Stimulated activated naive CD8-positive, alpha-beta T cell treated with anti-CD3 and anti-CD28 coated beads, Interleukin-15, Interleukin-2, amounts not matched to agents 100 U/mL and 50 U/mL, for 24 hours (primary cell): ENCODE data around the gene MICAL3.
A peak's percentile ranks its signal among the peaks of the same experiment; 100 is the strongest.
"Not testable (repeated sequence)": the region's sequence is repeated elsewhere in the genome, so short reads cannot be mapped to it uniquely, and the experiment has no call there.

ENCODE experiments used
- ATAC-seq: fragments of 150-1000 bp; cut with Tn5 transposase; one replicate; pipeline ENCODE4 v1.10.0; 2021
- DNase-seq: peaks from one replicate; pipeline ENCODE4 v3.0.0; 2021

Gene MICAL3

DNA sequence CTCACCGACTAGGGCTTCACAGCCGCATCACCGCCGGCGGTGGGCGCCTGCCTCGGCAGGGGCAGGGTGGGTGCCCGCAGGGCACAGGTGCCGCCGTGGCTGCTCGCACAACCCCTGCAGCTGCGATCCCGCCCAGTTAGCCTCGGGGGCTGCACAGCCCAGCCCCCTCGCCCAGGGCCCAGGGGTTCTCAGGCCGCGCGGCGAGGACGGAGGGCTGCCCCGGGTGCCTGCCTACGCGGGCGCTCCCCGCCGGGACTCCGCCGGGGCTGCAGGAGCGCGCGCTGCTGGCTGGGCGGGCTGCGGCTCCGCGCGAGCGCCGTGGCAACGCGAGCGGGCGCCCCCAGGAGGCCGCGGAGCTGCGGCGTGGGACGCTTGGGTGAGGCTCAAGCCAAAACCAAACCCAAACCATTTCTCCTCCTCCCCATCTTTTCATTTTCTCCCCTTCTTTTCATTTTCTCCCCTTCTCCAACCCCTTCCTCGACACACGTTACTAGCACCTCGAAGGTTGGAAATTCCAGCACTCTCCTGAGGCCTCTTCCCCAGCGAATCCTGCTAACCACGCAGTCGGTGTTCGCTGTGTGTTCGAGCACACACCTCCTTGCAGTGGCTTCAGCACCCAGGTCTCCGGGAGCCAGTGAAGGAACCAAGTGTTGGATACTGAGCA, at the start of gene MICAL3:
Gene MICAL3 (minus strand): TSS at position 286 of the 664 bp plus-strand sequence. CDS start 117,749 bp downstream, outside the sequence.
- DNase-seq = peak; percentile 76
- peak; percentile 85 for ATAC-seq

- DNase-seq, ATAC-seq: not testable (repeated sequence)
Observed at GRCh38 chr22:18073927-18074326, 49.6 kb upstream of the MICAL3 start.

DNA sequence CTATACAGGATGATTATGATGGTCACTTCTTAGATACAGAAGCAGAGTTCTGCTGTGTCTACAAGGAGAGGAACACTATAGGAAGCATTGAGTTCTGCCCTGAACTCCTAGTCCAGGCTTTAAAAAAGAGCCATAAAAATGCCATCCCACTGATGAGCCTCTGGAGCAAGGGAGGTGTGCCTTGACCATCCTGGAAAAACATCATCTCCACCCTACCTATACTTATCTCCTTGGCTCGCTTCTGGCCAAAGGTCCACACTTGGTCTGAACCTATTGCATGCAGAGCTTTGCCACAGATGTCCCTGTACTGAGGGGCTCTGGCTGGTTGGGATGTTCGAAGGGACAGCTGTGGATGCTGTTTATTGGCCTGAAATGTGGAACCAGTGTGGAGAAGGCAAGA, 49.1 kb upstream of the MICAL3 start:
- ATAC-seq (no peak), DNase-seq (no peak)

DNA sequence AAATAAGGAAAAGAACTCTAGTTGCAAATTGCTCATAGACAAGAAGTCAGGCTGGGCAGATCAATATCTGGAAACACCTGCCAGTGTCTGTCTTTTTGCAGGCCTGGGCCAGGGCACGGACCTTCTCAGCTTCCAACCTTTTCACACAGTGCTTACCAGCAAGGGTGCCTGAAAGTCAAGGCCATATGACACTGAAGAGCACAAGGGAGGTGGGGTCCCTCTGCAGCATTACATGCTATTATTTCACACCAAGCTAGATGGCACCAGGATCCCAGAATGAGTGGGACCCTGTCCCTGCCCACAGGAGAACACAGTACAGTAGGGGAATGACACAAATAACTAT, 47.6 kb upstream of the MICAL3 start:
- DNase-seq (no peak), ATAC-seq (no peak)

DNA sequence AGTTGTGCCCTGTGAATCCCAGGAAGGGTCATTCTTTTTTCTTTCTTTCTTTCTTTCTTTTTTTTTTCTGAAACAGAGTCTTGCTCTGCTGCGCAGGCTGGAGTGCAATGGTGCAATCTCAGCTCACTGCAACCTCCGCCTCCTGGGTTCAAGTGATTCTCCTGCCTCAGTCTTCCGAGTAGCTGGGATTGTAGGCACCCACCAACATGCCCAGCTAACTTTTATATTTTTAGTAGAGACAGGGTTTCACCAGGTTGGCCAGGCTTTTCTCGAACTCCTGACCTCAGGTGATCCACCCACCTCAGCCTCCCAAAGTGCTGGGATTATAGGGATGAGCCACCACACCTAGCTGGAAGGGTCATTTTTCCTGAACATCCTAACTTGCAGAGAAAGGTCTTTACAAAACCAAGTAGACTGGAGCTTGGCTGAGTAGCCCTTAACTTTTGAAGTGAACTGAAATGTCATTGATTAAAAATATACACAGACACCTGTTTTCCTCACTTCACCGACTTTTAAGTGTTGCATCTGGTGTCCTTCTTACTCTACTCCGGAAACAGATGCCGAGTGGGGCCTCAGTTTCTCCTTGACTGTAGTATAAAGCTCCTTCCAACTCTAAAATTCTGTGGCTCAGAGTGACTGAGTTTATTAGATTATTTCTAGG, 47.1 kb upstream of the MICAL3 start:
- ATAC-seq, DNase-seq: not testable (repeated sequence)

DNA sequence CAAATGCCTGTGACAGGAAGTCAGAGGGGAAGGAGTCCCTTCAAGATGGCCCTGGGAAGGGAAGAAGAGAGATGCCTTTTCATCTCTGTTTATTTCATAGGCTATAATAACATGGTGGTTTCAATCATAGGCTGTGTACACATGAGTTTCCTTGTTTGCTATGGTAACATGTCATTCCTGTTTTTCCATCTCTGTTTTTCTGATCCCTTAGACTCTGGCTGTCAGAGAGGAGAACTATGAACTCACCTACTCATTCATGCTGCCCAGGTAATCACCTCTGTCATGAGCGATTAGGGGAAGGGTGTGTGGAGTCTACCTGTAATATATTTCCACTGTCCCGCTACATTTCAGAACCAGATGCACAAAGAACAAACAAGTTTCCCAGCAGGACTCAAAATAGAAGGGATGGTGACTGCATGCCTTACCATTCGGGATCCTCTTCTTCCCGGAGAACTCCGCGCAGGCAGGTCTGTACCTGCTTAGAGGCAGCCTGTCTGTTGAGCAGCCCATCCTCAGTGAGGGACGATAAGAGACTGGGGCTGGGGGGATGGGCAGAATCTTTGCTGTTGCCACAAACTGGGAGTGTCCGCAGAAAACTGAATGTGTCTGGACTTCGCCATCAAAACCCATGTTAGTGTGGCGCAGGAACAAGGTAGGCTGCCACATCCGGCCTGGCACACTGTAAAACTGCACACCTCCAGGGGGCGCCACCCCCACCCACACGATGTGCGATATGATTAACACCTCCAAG, 46.4 kb upstream of the MICAL3 start:
- peak; percentile 36 for DNase-seq

GRCh38 chr22:18070041-18070440, 45.7 kb upstream of the MICAL3 start:
- DNase-seq (no peak), ATAC-seq (no peak)

More for the DNA sequence above, 46.4 kb upstream of the MICAL3 start:
- no peak for ATAC-seq

DNA sequence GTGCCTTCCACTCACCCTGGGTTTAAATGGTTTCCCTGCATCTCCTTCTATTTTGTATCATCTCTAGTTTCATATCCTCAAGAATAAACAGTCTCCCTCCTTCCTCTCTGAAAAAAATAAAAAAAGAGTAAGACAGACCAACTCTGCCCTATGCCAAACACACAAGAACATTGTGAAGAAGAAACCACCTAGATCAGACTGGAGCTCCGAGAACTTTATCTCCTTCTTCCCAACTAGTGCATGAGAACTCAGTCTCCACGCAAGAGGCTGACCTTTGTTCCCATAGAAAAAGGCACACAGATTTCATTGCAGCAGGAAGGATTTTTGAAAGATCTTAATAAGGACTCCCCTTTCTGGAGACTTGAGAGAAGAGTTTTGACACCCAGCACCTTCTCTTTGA, 44.7 kb upstream of the MICAL3 start:
- DNase-seq = no peak

GRCh38 chr22:18068381-18068988, 44.1 kb upstream of the MICAL3 start:
- DNase-seq (no peak), ATAC-seq (no peak)

More for the DNA sequence above, 44.7 kb upstream of the MICAL3 start:
- no peak for ATAC-seq

DNA sequence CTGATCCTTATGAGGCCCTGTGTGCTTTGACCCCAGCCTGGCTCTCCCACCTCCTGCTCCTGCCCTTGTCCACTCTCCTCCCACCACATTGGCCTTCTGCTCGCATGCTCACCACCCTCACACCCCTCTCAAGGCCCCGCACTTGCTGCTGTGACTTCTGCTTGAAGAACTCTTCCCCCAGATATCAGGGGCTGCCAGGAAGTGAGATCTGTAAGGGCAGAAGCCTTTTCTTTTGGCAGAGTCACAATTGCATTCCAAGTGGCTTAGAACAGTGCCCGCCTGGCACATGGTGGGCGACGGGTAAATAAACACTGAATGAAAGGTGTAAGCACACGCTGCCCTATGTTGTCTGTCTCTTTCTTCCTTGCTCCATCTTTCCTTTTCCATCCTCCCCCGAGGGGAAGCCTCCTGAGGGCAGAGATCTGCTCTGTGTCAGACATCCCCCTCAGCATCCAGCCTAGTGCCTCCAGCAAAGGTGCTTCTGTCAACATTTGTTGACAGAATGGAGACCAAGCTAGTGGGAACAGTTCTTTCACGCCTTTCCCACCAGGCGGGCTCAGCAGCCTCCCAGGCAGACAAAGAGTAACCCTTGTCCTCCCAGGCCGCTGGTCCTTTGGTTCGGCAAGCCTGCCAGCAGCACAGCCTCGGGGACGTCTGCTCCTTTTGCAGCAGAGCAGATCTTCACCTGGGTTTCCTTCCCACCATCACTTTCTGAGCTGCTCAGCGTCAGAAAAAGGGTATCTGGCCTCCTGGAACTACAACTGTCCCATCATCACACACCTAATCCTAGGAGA, 43.4 kb upstream of the MICAL3 start:
- no peak for ATAC-seq
- DNase-seq = no peak

DNA sequence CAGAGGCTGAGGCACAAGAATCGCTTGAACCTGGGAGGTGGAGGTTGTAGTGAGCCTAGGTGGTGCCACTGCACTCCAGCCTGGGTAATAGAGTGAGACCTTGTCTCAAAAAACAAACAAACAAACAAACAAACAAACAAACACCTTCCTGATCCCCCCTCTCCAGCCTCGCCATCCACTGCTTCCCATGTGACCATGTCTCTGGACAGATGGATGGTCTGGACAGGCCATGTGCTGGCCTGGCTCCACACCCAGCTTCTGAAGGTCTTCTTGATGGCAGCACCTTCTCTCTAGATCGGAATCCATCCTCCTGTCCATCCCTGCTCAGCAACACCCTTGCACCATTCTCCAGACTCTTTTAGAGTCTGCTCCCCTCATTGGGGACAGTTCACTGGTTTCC, 42.8 kb upstream of the MICAL3 start:
- ATAC-seq = no peak
- DNase-seq = no peak

- DNase-seq (no peak), ATAC-seq (no peak)
Observed at GRCh38 chr22:18066181-18066859, 42.0 kb upstream of the MICAL3 start.

- DNase-seq (no peak), ATAC-seq (no peak)
Observed at GRCh38 chr22:18065256-18065655, 40.9 kb upstream of the MICAL3 start.

DNA sequence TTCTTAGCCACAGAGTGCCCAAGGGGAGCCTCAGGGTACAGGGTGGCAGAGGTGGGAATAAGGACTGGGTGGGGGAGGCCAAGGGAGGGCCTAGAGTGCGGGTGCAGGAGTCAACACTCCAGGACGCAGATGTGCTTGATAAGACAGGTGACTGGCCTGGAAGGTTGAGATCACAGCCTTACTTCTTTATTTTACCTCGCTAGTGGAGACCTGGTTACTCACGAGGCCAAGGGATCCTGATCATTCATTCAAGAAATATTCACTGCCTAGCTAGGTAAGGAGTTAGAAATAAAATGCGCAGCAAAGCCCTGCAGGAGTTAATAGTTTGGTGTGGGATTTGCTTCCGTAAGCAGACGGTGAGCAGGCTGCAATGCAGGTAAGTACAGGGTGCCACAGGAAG, 40.3 kb upstream of the MICAL3 start:
- no peak for ATAC-seq

DNA sequence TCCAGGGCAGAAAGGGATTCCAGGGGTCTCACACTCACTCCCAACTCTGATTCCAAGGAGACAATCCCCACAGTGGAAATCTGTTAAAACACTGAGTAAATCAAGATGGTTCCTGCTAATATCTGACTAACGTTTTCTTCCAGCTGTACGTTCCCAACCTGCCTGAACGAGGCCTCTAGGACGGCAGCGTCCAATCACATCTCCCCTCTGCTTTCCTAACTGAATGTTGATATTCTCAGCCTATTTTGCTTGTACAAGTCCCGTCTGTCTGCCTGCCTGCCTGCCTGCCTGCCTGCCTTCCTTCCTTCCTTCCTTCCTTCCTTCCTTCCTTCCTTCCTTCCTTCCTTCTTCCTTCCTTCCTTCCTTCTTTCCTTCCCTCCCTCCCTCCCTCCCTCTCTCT, 39.4 kb upstream of the MICAL3 start:
- ATAC-seq, DNase-seq: not testable (repeated sequence)

More for the DNA sequence above, 40.3 kb upstream of the MICAL3 start:
- DNase-seq = no peak

DNA sequence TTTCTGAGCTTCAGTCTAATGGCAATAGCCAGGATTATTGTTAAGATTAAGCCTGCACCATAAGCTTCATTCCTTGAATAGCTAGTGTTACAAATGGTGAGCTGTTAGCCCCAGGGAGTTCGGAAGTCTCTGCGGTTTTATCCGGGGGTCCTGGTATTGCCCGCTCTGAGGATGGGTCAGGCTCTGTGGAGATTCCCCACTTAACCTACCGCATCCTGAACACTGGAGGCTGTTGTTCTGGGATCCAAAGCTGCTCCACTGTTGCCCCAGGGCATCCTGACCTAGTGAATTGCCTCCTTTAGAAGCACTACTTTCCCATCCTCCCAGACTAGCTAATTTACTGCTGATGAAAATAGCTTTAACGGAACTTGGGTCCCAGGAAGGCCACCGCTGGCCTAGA, 38.9 kb upstream of the MICAL3 start:
- DNase-seq (no peak), ATAC-seq (no peak)

- no peak for ATAC-seq
- DNase-seq = no peak
Observed at GRCh38 chr22:18062421-18062820, 38.1 kb upstream of the MICAL3 start.

GRCh38 chr22:18060646-18061620, 36.6 kb upstream of the MICAL3 start:
- DNase-seq = no peak
- ATAC-seq = no peak

GRCh38 chr22:18059991-18060390, 35.6 kb upstream of the MICAL3 start:
- no peak for ATAC-seq
- DNase-seq = no peak

- no peak for ATAC-seq
Observed at GRCh38 chr22:18059473-18059872, 35.1 kb upstream of the MICAL3 start.

More at GRCh38 chr22:18059473-18059872, 35.1 kb upstream of the MICAL3 start:
- DNase-seq = no peak
